GM19438 (cell line): ENCODE results near the gene RANBP3.
"Not testable (repeated sequence)": the region's sequence is repeated elsewhere in the genome, so short reads cannot be mapped to it uniquely, and the experiment has no call there.

Source experiments
- ATAC-seq: cut with Tn5 transposase; IDR thresholded peaks from one replicate; pipeline ENCODE4 v1.9.1; 2021; ENCODE audit warnings: low read depth; ENCODE audit not compliant: unreplicated experiment

The RANBP3 gene

GRCh38 chr19:5977785-5978605 lies at the start of gene RANBP3:
Gene RANBP3 (minus strand): TSS chr19:5978140. CDS start chr19:5978082, 58 bp downstream.
- ATAC-seq = peak; percentile 88

- ATAC-seq = no peak
Measured at GRCh38 chr19:6026390-6027227, 48.7 kb upstream of the RANBP3 start.

GRCh38 chr19:6024756-6025155 lies 46.8 kb upstream of the RANBP3 start:
- not testable (repeated sequence) for ATAC-seq

- ATAC-seq = no peak
Measured at GRCh38 chr19:6023936-6024335, 46.0 kb upstream of the RANBP3 start.

GRCh38 chr19:6023085-6023682 lies 45.2 kb upstream of the RANBP3 start:
- ATAC-seq = no peak

- no peak for ATAC-seq
Measured at GRCh38 chr19:6022570-6023064, 44.7 kb upstream of the RANBP3 start.

- no peak for ATAC-seq
Measured at GRCh38 chr19:6021878-6022569, 44.1 kb upstream of the RANBP3 start.

GRCh38 chr19:6020972-6021805 lies 43.2 kb upstream of the RANBP3 start:
- ATAC-seq = no peak

- no peak for ATAC-seq
Measured at GRCh38 chr19:6020166-6020882, 42.4 kb upstream of the RANBP3 start.

- no peak for ATAC-seq
Measured at GRCh38 chr19:6018786-6019185, 40.8 kb upstream of the RANBP3 start.

GRCh38 chr19:6017576-6017975 lies 39.6 kb upstream of the RANBP3 start:
- ATAC-seq = no peak

GRCh38 chr19:6015841-6016545 lies 38.1 kb upstream of the RANBP3 start:
- no peak for ATAC-seq

- ATAC-seq = no peak
Measured at GRCh38 chr19:6014551-6015135, 36.7 kb upstream of the RANBP3 start.

- no peak for ATAC-seq
Measured at GRCh38 chr19:6012426-6013170, 34.7 kb upstream of the RANBP3 start.

- no peak for ATAC-seq
Measured at GRCh38 chr19:6011794-6012193, 33.9 kb upstream of the RANBP3 start.

GRCh38 chr19:6011206-6011605 lies 33.3 kb upstream of the RANBP3 start:
- no peak for ATAC-seq

GRCh38 chr19:6010107-6010506 lies 32.2 kb upstream of the RANBP3 start:
- no peak for ATAC-seq
